ENCODE measurements around the gene PLA2G4A.

Gene PLA2G4A

GRCh38 chr1:186896211-186896610, 67.5 kb downstream of the PLA2G4A start:
- H3K27ac ChIP-seq = no peak overlapping the region
- CTCF ChIA-PET = no interaction called here
- POLR2A ChIA-PET (ENCODE audit: low non-redundant PET) = no interaction called here

GRCh38 chr1:186897008-186897407, 68.3 kb downstream of the PLA2G4A start:
- POLR2A ChIA-PET (ENCODE audit: low non-redundant PET) = no interaction called here
- DNase-seq (ENCODE audit: low spot score) = no peak
- no peak for TF ChIP-seq CTCF (conservative IDR thresholded peaks at IDR 0.05; ENCODE audit: low read depth)
- CTCF ChIA-PET = interaction anchor here (0.5 kb wide), 1 partner anchor 658 kb away, joined by 3 read pairs; no protein-coding TSS in a partner anchor
- H3K27ac ChIP-seq = no peak overlapping the region

More at GRCh38 chr1:186896211-186896610, 67.5 kb downstream of the PLA2G4A start:
- no peak for DNase-seq (ENCODE audit: low spot score)
- no peak for TF ChIP-seq CTCF (conservative IDR thresholded peaks at IDR 0.05; ENCODE audit: low read depth)

GRCh38 chr1:186899577-186899976, 70.8 kb downstream of the PLA2G4A start:
- no peak for TF ChIP-seq CTCF (conservative IDR thresholded peaks at IDR 0.05; ENCODE audit: low read depth)
- ChIA-PET POLR2A (ENCODE audit: low non-redundant PET) (no interaction called here), CTCF (interaction anchor here (0.6 kb wide), 1 partner anchor 219 kb away, joined by 3 read pairs; no protein-coding TSS in a partner anchor)
- no peak for DNase-seq (ENCODE audit: low spot score)
- H3K27ac ChIP-seq = no peak overlapping the region

GRCh38 chr1:186899977-186900376, 71.2 kb downstream of the PLA2G4A start:
- CTCF ChIA-PET = interaction anchor here (0.6 kb wide), 1 partner anchor 219 kb away, joined by 3 read pairs; no protein-coding TSS in a partner anchor
- DNase-seq (ENCODE audit: low spot score) = no peak
- POLR2A ChIA-PET (ENCODE audit: low non-redundant PET) = no interaction called here
- no peak for TF ChIP-seq CTCF (conservative IDR thresholded peaks at IDR 0.05; ENCODE audit: low read depth)
- H3K27ac ChIP-seq = no peak overlapping the region

- POLR2A ChIA-PET (ENCODE audit: low non-redundant PET) = no interaction called here
- no peak overlapping the region for H3K27ac ChIP-seq
- CTCF ChIA-PET = no interaction called here
- TF ChIP-seq CTCF (conservative IDR thresholded peaks at IDR 0.05; ENCODE audit: low read depth) = no peak
- DNase-seq (ENCODE audit: low spot score) = no peak
These were observed 71.9 kb downstream of the PLA2G4A start for GRCh38 chr1:186900539-186901237.

- H3K27ac ChIP-seq = no peak overlapping the region
- TF ChIP-seq CTCF (conservative IDR thresholded peaks at IDR 0.05; ENCODE audit: low read depth) = no peak
- no peak for DNase-seq (ENCODE audit: low spot score)
- ChIA-PET POLR2A (ENCODE audit: low non-redundant PET) (no interaction called here), CTCF (no interaction called here)
These were observed 72.9 kb downstream of the PLA2G4A start for GRCh38 chr1:186901631-186902030.
